Urinary bladder (tissue), 4 donors: ENCODE results near the gene LACRT. TPM values are rescaled to one million over a fixed set of nuclear protein-coding genes. Genes with fewer than 3 reads are reported as not detected.

Experiments used
- DNase-seq: peaks from one replicate; pipeline ENCODE4 v3.0.0-alpha.2; 2015; ENCODE audit errors: extremely low spot score
- H3K27ac ChIP-seq: one replicate; pipeline ENCODE4 v1.5.1; 2013; ENCODE audit warnings: low read depth, mild to moderate bottlenecking, moderate library complexity
- H3K36me3 ChIP-seq: one replicate; pipeline ENCODE4 v1.6.1; 2013; ENCODE audit warnings: mild to moderate bottlenecking, moderate library complexity; ENCODE audit not compliant: insufficient read depth
- H3K4me1 ChIP-seq: one replicate; pipeline ENCODE4 v1.6.1; 2013; ENCODE audit warnings: mild to moderate bottlenecking, moderate library complexity; ENCODE audit not compliant: insufficient read depth
- H3K4me3 ChIP-seq: one replicate; pipeline ENCODE4 v1.5.1; 2013; ENCODE audit warnings: low read depth, low read length
- WGBS: extraction: QIAGEN DNeasy Blood & Tissue Kit; methylation state at CpG from one replicate; pipeline ENCODE4 v1.1.7; 2013; 5-methylcytosine and 5-hydroxymethylcytosine counted together
- polyA plus RNA-seq: library from polyadenylated mRNA; stranded (reverse); fragments of 200-250 nt; gene quantifications from one replicate; pipeline ENCODE4 v1.2.3, GENCODE V29; 2013
- total RNA-seq: library from RNA; depleted of rRNA; stranded (reverse); fragments of >200 nt; gene quantifications from one replicate; pipeline ENCODE4 v1.2.3, GENCODE V29; 2014
- donor health status: healthy with polysubstance abuse.
- donor health status: healthy.

LACRT gene
- total and polyA plus RNA-seq, 2 donors = not detected

DNA sequence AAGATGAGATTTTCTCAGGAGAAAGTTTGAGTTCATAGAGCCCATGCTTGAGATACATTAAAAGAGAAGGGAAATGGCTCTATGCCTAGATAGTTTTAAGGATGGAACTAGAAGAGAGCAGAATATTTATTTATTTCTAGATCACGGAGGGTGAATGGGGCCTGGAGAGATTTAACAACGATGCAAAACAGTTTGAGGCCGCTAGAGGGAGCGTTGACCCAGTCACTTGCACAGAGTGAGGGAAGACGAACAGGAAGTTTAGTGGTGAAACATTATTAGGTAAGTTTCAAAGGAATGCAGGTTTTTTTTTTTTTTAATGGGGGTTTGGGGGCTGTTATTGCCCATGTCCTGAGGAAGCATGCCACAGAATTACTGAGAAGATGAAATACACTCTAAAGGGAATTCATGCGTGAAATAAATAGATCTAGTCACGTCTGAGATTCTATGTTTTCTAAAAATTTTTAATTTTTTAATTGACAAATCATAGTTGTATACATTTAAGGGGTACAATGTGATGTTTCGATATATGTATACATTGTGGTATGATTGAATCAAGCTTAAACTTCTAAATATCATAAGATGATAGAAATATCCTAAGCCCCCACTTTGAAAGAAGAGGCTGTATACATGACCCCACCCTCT is 31.4 kb downstream of the LACRT start:
- no peak overlapping the region for H3K27ac ChIP-seq
- H3K4me3 ChIP-seq = no peak overlapping the region
- 30% methylated on average over 8 of the region's 8 CpGs for WGBS
- no peaks in the 10 kb centered on the region for H3K4me1 ChIP-seq
- H3K36me3 ChIP-seq = no peaks in the 10 kb centered on the region
- peak; percentile 15 for DNase-seq

DNA sequence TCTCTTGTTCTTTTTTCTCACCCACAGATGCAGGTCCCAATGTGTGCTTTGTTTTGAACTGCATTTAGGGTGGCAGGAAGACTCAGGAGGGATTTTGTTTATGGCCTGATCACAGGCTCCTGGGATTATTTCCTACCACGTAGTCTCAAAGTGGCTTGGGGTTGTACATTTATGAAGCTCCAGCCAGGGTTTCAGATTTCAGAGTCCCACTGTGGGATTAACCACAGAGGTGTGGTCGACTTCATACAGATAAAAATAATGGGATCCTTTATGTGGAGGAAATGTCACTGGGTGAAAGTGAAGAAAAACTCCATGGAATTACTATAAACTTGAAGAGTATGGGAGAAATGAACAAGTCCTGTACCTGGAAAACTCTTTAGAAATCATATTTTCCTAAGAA is 32.0 kb downstream of the LACRT start:
- no peak overlapping the region for H3K27ac ChIP-seq
- no peaks in the 10 kb centered on the region for H3K4me1 ChIP-seq
- H3K4me3 ChIP-seq = no peak overlapping the region
- no peak for DNase-seq
- no peaks in the 10 kb centered on the region for H3K36me3 ChIP-seq
- WGBS = 40% methylated on average over 2 of the region's 2 CpGs

DNA sequence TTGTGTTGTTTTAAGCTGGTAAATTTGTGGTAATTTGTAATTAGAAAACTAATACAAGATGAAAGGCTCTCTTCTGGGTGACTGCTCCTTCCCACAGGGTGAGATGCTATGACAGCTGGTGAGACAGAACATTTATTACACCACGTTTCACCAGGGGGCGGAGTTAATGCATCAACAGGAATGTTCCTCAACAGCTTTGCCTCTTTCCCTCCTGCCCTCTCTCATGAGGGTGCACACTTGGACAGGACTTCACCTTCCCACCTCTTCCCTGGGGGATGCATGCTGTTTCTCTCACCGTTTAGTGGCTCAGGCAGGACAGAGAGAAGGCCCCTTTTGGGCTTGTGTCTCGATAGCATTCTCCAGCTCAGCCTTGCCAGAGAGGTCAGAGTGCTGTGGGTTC is 32.9 kb downstream of the LACRT start:
- DNase-seq = no peak
- no peak overlapping the region for H3K4me3 ChIP-seq
- H3K4me1 ChIP-seq = no peaks in the 10 kb centered on the region
- no peaks in the 10 kb centered on the region for H3K36me3 ChIP-seq
- H3K27ac ChIP-seq = no peak overlapping the region
- 58% methylated on average over 4 of the region's 4 CpGs for WGBS

- no peak overlapping the region for H3K27ac ChIP-seq
- 79% methylated on average over 5 of the region's 5 CpGs for WGBS
- no peak overlapping the region for H3K4me3 ChIP-seq
- no peaks in the 10 kb centered on the region for H3K4me1 ChIP-seq
- no peaks in the 10 kb centered on the region for H3K36me3 ChIP-seq
- no peak for DNase-seq
These were observed 35.7 kb downstream of the LACRT start for GRCh38 chr12:54598970-54599369.

- WGBS = 27% methylated on average over 3 of the region's 3 CpGs
- H3K36me3 ChIP-seq = no peaks in the 10 kb centered on the region
- H3K4me3 ChIP-seq = no peak overlapping the region
- no peaks in the 10 kb centered on the region for H3K4me1 ChIP-seq
- DNase-seq = no peak
- H3K27ac ChIP-seq = no peak overlapping the region
These were observed 38.2 kb downstream of the LACRT start for GRCh38 chr12:54596526-54596946.

DNA sequence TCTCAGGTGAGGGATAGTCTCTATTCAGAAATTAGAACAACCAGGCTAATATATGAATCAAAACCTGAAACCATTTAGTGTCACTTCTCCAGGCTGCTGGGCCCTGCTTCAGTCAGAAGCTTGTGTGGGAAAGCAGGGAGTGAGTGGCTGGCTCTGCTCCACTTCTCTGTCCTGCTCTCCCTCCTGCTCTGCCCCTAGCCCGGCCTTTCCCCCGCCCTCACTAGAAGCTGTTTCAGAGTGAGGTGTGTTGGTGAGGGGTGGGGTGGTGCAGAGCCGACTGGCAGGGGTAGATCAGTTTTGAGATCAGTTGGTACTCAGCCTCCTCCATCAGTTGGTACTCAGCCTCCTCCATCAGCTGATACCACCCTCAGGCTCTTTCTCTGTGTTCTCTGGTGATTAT is 39.2 kb downstream of the LACRT start:
- Histone ChIP-seq H3K27ac (no peak overlapping the region), H3K4me1 (no peaks in the 10 kb centered on the region), H3K36me3 (no peaks in the 10 kb centered on the region), H3K4me3 (no peak overlapping the region)
- no peak for DNase-seq
- WGBS = 75% methylated on average over 3 of the region's 3 CpGs

DNA sequence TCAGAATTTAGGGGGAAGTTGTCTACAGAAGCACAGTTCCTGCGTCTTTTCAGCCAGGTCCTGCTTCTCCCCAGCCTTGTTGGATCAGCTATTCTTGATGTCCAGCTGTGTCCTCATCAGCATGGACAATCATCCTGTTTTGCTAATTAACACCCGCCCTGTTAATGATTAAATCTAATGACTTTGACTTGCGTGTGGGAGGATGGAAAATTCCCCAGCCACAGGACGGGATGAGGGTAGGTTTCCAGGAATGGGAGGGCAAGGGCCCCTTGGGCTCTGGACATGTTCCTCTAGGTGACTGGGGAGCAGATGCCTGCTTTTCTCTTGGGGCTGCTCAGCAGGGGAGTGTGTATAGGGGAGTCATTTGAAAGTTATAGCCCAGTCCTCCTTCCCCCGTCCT is 41.0 kb downstream of the LACRT start:
- 72% methylated on average over 5 of the region's 5 CpGs for WGBS
- Histone ChIP-seq H3K4me1 (no peaks in the 10 kb centered on the region), H3K4me3 (no peak overlapping the region), H3K36me3 (no peaks in the 10 kb centered on the region), H3K27ac (no peak overlapping the region)
- DNase-seq = no peak

DNA sequence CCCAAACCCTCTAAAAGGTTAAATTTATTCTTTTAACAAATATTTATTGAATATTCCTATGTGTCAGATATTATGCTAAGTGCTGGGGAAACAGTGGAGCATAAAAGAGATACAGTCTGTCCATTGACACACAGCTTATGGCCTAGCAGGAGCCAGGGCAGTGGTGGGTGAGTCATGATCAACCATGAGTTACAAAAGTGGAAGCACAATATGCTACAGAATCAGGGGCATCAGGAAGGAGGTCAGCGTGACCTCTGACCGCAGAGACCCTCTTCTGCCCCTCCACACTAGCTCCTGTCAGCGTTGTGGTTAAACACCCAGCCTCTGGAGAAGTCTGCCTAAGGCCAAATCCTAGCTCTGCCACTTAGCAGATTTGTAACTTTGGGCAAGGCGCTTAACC is 41.6 kb downstream of the LACRT start:
- DNase-seq = no peak
- no peak overlapping the region for H3K27ac ChIP-seq
- H3K36me3 ChIP-seq = no peaks in the 10 kb centered on the region
- no peaks in the 10 kb centered on the region for H3K4me1 ChIP-seq
- no peak overlapping the region for H3K4me3 ChIP-seq
- WGBS = 76% methylated on average over 4 of the region's 4 CpGs

DNA sequence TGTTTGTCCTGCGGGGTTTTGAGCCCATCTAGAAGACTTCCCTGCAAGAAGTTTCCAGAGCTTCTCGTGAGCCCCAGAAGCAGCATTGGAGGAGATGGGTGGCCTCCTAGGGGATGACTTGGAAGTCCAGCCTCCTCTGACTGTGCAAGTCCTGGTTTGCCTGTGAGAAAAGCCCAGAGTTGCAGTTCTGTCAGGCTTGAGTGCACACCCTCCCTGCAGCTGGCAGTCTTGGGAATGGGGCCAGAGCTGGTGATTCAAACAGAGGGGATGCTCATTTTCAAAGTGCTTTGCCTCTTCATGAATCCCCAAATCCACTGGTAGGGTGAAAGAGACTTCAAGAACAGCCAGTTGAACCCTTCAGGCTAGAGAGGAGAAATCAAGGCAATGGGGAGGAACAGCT is 42.4 kb downstream of the LACRT start:
- Histone ChIP-seq H3K4me1 (no peaks in the 10 kb centered on the region), H3K36me3 (no peaks in the 10 kb centered on the region), H3K27ac (no peak overlapping the region), H3K4me3 (no peak overlapping the region)
- 79% methylated on average over 2 of the region's 2 CpGs for WGBS
- DNase-seq = no peak

GRCh38 chr12:54590978-54591591 is 43.6 kb downstream of the LACRT start:
- H3K4me1 ChIP-seq = no peaks in the 10 kb centered on the region
- no peak for DNase-seq
- 32% methylated on average over 7 of the region's 7 CpGs for WGBS
- no peak overlapping the region for H3K27ac ChIP-seq
- no peak overlapping the region for H3K4me3 ChIP-seq
- no peaks in the 10 kb centered on the region for H3K36me3 ChIP-seq

- Histone ChIP-seq H3K4me3 (no peak overlapping the region), H3K36me3 (no peaks in the 10 kb centered on the region), H3K4me1 (no peaks in the 10 kb centered on the region), H3K27ac (no peak overlapping the region)
- 73% methylated on average over 5 of the region's 5 CpGs for WGBS
- no peak for DNase-seq
These were observed 44.7 kb downstream of the LACRT start for GRCh38 chr12:54589964-54590363.

- no peaks in the 10 kb centered on the region for H3K4me1 ChIP-seq
- peak overlapping the region; percentile 47 for H3K4me3 ChIP-seq
- no peak for DNase-seq
- 24% methylated on average over 13 of the region's 13 CpGs for WGBS
- no peaks in the 10 kb centered on the region for H3K36me3 ChIP-seq
- H3K27ac ChIP-seq = no peak overlapping the region
These were observed 45.8 kb downstream of the LACRT start for GRCh38 chr12:54588890-54589267.

GRCh38 chr12:54588110-54588889 is 46.4 kb downstream of the LACRT start, which contains the start of gene PPP1R1A:
Gene PPP1R1A, minus strand, starts transcription at chr12:54588659. Its CDS starts 171 bp downstream, at chr12:54588488.
- no peaks in the 10 kb centered on the region for H3K36me3 ChIP-seq
- no peaks in the 10 kb centered on the region for H3K4me1 ChIP-seq
- DNase-seq = no peak
- H3K27ac ChIP-seq = no peak within 1 kb of the TSS
- WGBS = 2% methylated on average over 77 of the region's 77 CpGs
- H3K4me3 ChIP-seq = peak within 1 kb of the TSS; percentile 47

- Histone ChIP-seq H3K27ac (no peak overlapping the region), H3K36me3 (no peaks in the 10 kb centered on the region), H3K4me1 (no peaks in the 10 kb centered on the region), H3K4me3 (no peak overlapping the region)
- WGBS = 29% methylated on average over 5 of the region's 5 CpGs
- no peak for DNase-seq
These were observed 47.3 kb downstream of the LACRT start for GRCh38 chr12:54587315-54587873.
